Osteoblast (primary cell): ENCODE measurements around the gene DLGAP1. TPM values are rescaled to one million over a fixed set of nuclear protein-coding genes. Genes with fewer than 3 reads are reported as not detected.
A peak's percentile ranks its signal among the peaks of the same experiment; 100 is the strongest.

Experiments used
- DNase-seq: peaks from one replicate; pipeline ENCODE4 v3.0.0; 2011; ENCODE audit warnings: low spot score, mixed read lengths; ENCODE audit not compliant: insufficient read length; ENCODE audit errors: missing footprints
- H2AFZ ChIP-seq: 2 replicates; pipeline ENCODE4 v1.6.0; 2011; ENCODE audit warnings: mild to moderate bottlenecking, low read length
- H3K27ac ChIP-seq: 2 replicates; pipeline ENCODE4 v1.5.1; 2011; ENCODE audit warnings: mild to moderate bottlenecking, low read depth, low read length, moderate library complexity
- H3K27me3 ChIP-seq: 2 replicates; pipeline ENCODE4 v1.6.0; 2012; ENCODE audit warnings: mild to moderate bottlenecking, control low read depth, inconsistent platforms, low read length, moderate library complexity; ENCODE audit not compliant: insufficient read depth
- H3K36me3 ChIP-seq: 2 replicates; pipeline ENCODE4 v1.5.1; 2011; ENCODE audit warnings: mild to moderate bottlenecking, low read length, control low read depth, moderate library complexity; ENCODE audit not compliant: insufficient read depth
- H3K4me1 ChIP-seq: 2 replicates; pipeline ENCODE4 v1.5.1; 2011; ENCODE audit warnings: mild to moderate bottlenecking, low read length, control low read depth, moderate library complexity; ENCODE audit not compliant: insufficient read depth
- H3K4me2 ChIP-seq: 2 replicates; pipeline ENCODE4 v1.6.0; 2011; ENCODE audit warnings: mild to moderate bottlenecking, low read length; ENCODE audit not compliant: insufficient read depth
- H3K4me3 ChIP-seq: fragments of 200-600 bp; sonication (generic); 3 replicates; pipeline ENCODE4 v1.5.1; 2012; ENCODE audit warnings: mild to moderate bottlenecking, low read length, inconsistent platforms; ENCODE audit not compliant: insufficient read depth
- H3K79me2 ChIP-seq: 2 replicates; pipeline ENCODE4 v1.6.0; 2012; ENCODE audit warnings: mild to moderate bottlenecking, low read length, control low read depth, inconsistent platforms; ENCODE audit not compliant: insufficient read depth
- H3K9me3 ChIP-seq: 2 replicates; pipeline ENCODE4 v1.5.1; 2011; ENCODE audit warnings: low read depth, low read length, control low read depth
- H4K20me1 ChIP-seq: 2 replicates; pipeline ENCODE4 v1.6.0; 2012; ENCODE audit warnings: mild to moderate bottlenecking, low read length, control low read depth; ENCODE audit not compliant: insufficient read depth
- CTCF ChIP-seq: IDR thresholded peaks from 2 replicates; pipeline ENCODE4 v1.5.1; 2011; ENCODE audit warnings: mild to moderate bottlenecking, low read depth, low read length, moderate library complexity; ENCODE audit errors: extremely low read depth
- total RNA-seq: library from RNA; depleted of rRNA; stranded (reverse); fragments of >200 nt; gene quantifications from 2 replicates; pipeline ENCODE4 v1.2.3, GENCODE V29; 2012

Gene DLGAP1
- total RNA-seq, 1 donor, result not detected

- Histone ChIP-seq H3K27me3 (no peaks in the 10 kb centered on the region), H3K27ac (no peak overlapping the region), H4K20me1 (no peaks in the 10 kb centered on the region), H3K36me3 (no peaks in the 10 kb centered on the region), H3K9me3 (no peaks in the 10 kb centered on the region), H3K4me3 (no peak overlapping the region), H2AFZ (no peak overlapping the region), H3K4me2 (no peak overlapping the region), H3K4me1 (no peaks in the 10 kb centered on the region), H3K79me2 (no peaks in the 10 kb centered on the region)
- DNase-seq, result no peak
- no peak for TF ChIP-seq CTCF
Measured at GRCh38 chr18:3823073-3823472, 632.0 kb downstream of the DLGAP1 start.

GRCh38 chr18:3821524-3821923 lies 633.6 kb downstream of the DLGAP1 start:
- Histone ChIP-seq H3K4me3 (no peak overlapping the region), H3K27me3 (no peaks in the 10 kb centered on the region), H3K36me3 (no peaks in the 10 kb centered on the region), H3K9me3 (no peaks in the 10 kb centered on the region), H3K4me1 (peaks cover 3% of the 10 kb centered on the region), H4K20me1 (no peaks in the 10 kb centered on the region), H2AFZ (no peak overlapping the region), H3K27ac (no peak overlapping the region), H3K4me2 (no peak overlapping the region), H3K79me2 (no peaks in the 10 kb centered on the region)
- no peak for DNase-seq
- TF ChIP-seq CTCF, result no peak

DNA sequence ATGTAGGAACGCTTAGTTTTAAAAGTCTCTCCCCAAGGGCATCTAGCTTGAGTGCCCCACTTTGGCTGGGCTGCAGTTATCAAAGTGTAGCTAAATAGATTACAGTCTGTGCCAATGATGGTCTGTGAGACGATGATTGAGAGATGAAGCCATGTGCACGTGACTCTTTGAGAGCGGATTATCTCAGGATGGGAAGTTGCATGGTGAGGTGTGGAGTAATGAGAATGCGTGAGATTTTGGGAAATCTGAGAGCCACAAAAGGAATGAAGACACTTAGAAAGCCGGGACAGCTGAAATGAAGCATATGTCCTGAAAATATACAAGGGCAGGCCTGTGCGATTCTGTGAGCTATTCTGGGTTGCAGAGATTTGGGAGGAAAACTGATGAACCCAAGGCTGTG lies 635.1 kb downstream of the DLGAP1 start:
- Histone ChIP-seq H3K4me2 (no peak overlapping the region), H3K79me2 (no peaks in the 10 kb centered on the region), H3K4me1 (peaks cover 8% of the 10 kb centered on the region), H2AFZ (no peak overlapping the region), H3K9me3 (no peaks in the 10 kb centered on the region), H4K20me1 (no peaks in the 10 kb centered on the region), H3K27ac (no peak overlapping the region), H3K36me3 (no peaks in the 10 kb centered on the region), H3K27me3 (no peaks in the 10 kb centered on the region), H3K4me3 (no peak overlapping the region)
- TF ChIP-seq CTCF, result no peak
- DNase-seq, result no peak

- H3K4me2 ChIP-seq, result no peak overlapping the region
- H3K4me3 ChIP-seq, result no peak overlapping the region
- no peaks in the 10 kb centered on the region for H3K79me2 ChIP-seq
- H3K9me3 ChIP-seq, result no peaks in the 10 kb centered on the region
- DNase-seq, result no peak
- H3K4me1 ChIP-seq, result peaks cover 8% of the 10 kb centered on the region
- H3K36me3 ChIP-seq, result no peaks in the 10 kb centered on the region
- H3K27ac ChIP-seq, result peak overlapping the region; percentile 37
- no peaks in the 10 kb centered on the region for H3K27me3 ChIP-seq
- H4K20me1 ChIP-seq, result no peaks in the 10 kb centered on the region
- no peak for TF ChIP-seq CTCF
- no peak overlapping the region for H2AFZ ChIP-seq
Measured at GRCh38 chr18:3816610-3817363, 638.3 kb downstream of the DLGAP1 start.
